Testis (tissue), 2 donors: ENCODE results near the gene FXYD3.

Experiments
- CTCF ChIP-seq, 3 experiments: fragments of 450-650 bp in 2 of 3; fragments of 200-600 bp in 1 of 3; sonication (generic) in 1 of 3; IDR thresholded peaks; one replicate each; pipeline ENCODE4 v1.5.1; 2016 to 2019; ENCODE audit warnings: antibody characterized with exemption in 3 of 3, mild to moderate bottlenecking in 2 of 3, moderate library complexity in 1 of 3
- POLR2A ChIP-seq: fragments of 450-650 bp; IDR thresholded peaks from one replicate; pipeline ENCODE4 v1.6.1; 2017; ENCODE audit warnings: antibody characterized with exemption, mild to moderate bottlenecking, moderate library complexity

GRCh38 chr19:35154525-35155406 lies 39.1 kb downstream of the FXYD3 start, which contains the start of gene FXYD5:
- TF ChIP-seq CTCF (IDR thresholded peaks at IDR 0.05) = no peak
- TF ChIP-seq POLR2A = no peak
